GM12878 (cell line): ENCODE results near the gene DNAH8. TPM values are rescaled to one million over a fixed set of nuclear protein-coding genes. Genes with fewer than 3 reads are reported as not detected.

Experiments
- EED ChIP-seq: sonication (generic); IDR thresholded peaks from 2 replicates; pipeline ENCODE4 v1.6.1; 2016; ENCODE audit warnings: antibody characterized with exemption, low read depth
- RAD21 ChIP-seq: IDR thresholded peaks from 2 replicates; pipeline ENCODE4 v1.6.1; 2011; ENCODE audit warnings: mild to moderate bottlenecking, low read depth, low read length, moderate library complexity; ENCODE audit not compliant: insufficient read depth
- polyA plus RNA-seq, 11 experiments: library from polyadenylated mRNA; depleted of rRNA in 4 of 11; unstranded in 6 of 11; stranded (reverse) in 5 of 11; fragments of >200 nt; fragmentation: Nextera tagmentation in 4 of 11; fragmentation: Illumina TruSeq in 1 of 11; extraction: Ambion mirVana in 4 of 11; extraction: Trizol in 1 of 11; gene quantifications; 1 replicate in 1 of 11; 2 replicates in 10 of 11; pipeline versions ENCODE4 v1.2.1 to v1.2.3, GENCODE V29; 2011 to 2016; ENCODE audit warnings: inconsistent platforms in 2 of 11, missing spikeins in 2 of 11, low read depth in 1 of 11
- total RNA-seq, 4 experiments: library from RNA; depleted of rRNA in 3 of 4; stranded (reverse); fragments of >200 nt in 3 of 4; fragmentation: Illumina TruSeq in 1 of 4; extraction: Trizol in 1 of 4; gene quantifications; 2 replicates each; pipeline versions ENCODE4 v1.2.1 to v1.2.3, GENCODE V29; 2013 to 2021
- TF ChIP-seq, protein P1 (sequence below): fragments of 450-650 bp; IDR thresholded peaks from 2 replicates; pipeline ENCODE4 v1.6.1; 2018; ENCODE audit warnings: mild to moderate bottlenecking, low read depth, moderate library complexity; ENCODE audit not compliant: partially characterized antibody
- TF ChIP-seq, protein P2 (sequence below): fragments of 450-650 bp; IDR thresholded peaks from 2 replicates; pipeline ENCODE4 v1.6.1; 2016; ENCODE audit warnings: mild to moderate bottlenecking
- TF ChIP-seq, protein P3 (sequence below), 3 experiments: IDR thresholded peaks in 2 of 3; conservative IDR thresholded peaks in 1 of 3; 2 replicates each; pipeline ENCODE4 v1.5.1; 2011; ENCODE audit warnings: low read depth in 3 of 3, low read length in 3 of 3, mild to moderate bottlenecking in 3 of 3, control low read depth in 2 of 3, moderate library complexity in 2 of 3, inconsistent platforms in 1 of 3, mixed read lengths in 1 of 3; ENCODE audit not compliant: control insufficient read depth in 2 of 3, insufficient read depth in 1 of 3; ENCODE audit errors: extremely low read depth in 1 of 3

The DNAH8 gene
- total and polyA plus RNA-seq, 10 of the 15 experiments (the other 5 are each of a cell fraction or from before 2014, with no cell fraction given) = 0.02 to 0.34 (median 0.10) TPM; not detected in 3

GRCh38 chr6:38871741-38872568 is 156.8 kb downstream of the DNAH8 start (continued):
- TF ChIP-seq, protein P1, sequence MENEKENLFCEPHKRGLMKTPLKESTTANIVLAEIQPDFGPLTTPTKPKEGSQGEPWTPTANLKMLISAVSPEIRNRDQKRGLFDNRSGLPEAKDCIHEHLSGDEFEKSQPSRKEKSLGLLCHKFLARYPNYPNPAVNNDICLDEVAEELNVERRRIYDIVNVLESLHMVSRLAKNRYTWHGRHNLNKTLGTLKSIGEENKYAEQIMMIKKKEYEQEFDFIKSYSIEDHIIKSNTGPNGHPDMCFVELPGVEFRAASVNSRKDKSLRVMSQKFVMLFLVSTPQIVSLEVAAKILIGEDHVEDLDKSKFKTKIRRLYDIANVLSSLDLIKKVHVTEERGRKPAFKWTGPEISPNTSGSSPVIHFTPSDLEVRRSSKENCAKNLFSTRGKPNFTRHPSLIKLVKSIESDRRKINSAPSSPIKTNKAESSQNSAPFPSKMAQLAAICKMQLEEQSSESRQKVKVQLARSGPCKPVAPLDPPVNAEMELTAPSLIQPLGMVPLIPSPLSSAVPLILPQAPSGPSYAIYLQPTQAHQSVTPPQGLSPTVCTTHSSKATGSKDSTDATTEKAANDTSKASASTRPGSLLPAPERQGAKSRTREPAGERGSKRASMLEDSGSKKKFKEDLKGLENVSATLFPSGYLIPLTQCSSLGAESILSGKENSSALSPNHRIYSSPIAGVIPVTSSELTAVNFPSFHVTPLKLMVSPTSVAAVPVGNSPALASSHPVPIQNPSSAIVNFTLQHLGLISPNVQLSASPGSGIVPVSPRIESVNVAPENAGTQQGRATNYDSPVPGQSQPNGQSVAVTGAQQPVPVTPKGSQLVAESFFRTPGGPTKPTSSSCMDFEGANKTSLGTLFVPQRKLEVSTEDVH = no peak
- TF ChIP-seq, protein P2, sequence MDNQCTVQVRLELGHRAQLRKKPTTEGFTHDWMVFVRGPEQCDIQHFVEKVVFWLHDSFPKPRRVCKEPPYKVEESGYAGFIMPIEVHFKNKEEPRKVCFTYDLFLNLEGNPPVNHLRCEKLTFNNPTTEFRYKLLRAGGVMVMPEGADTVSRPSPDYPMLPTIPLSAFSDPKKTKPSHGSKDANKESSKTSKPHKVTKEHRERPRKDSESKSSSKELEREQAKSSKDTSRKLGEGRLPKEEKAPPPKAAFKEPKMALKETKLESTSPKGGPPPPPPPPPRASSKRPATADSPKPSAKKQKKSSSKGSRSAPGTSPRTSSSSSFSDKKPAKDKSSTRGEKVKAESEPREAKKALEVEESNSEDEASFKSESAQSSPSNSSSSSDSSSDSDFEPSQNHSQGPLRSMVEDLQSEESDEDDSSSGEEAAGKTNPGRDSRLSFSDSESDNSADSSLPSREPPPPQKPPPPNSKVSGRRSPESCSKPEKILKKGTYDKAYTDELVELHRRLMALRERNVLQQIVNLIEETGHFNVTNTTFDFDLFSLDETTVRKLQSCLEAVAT = no peak
- TF ChIP-seq EED = no peak
- TF ChIP-seq RAD21 = peak; percentile 85
- TF ChIP-seq, protein P3, sequence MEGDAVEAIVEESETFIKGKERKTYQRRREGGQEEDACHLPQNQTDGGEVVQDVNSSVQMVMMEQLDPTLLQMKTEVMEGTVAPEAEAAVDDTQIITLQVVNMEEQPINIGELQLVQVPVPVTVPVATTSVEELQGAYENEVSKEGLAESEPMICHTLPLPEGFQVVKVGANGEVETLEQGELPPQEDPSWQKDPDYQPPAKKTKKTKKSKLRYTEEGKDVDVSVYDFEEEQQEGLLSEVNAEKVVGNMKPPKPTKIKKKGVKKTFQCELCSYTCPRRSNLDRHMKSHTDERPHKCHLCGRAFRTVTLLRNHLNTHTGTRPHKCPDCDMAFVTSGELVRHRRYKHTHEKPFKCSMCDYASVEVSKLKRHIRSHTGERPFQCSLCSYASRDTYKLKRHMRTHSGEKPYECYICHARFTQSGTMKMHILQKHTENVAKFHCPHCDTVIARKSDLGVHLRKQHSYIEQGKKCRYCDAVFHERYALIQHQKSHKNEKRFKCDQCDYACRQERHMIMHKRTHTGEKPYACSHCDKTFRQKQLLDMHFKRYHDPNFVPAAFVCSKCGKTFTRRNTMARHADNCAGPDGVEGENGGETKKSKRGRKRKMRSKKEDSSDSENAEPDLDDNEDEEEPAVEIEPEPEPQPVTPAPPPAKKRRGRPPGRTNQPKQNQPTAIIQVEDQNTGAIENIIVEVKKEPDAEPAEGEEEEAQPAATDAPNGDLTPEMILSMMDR (IDR thresholded peaks at IDR 0.05 in 2 of 3, conservative IDR thresholded peaks at IDR 0.05 in 1 of 3; ENCODE audit: control insufficient read depth in 2 of 3, extremely low read depth in 1 of 3, insufficient read depth in 1 of 3, low read depth in 3 of 3, low read length in 3 of 3) = peak; percentile 76 to 92 (median 90)
